GM18499 (cell line): ENCODE measurements around the gene CEP164.

Source experiments
- ATAC-seq: cut with Tn5 transposase; IDR thresholded peaks from one replicate; pipeline ENCODE4 v1.9.1; 2021; ENCODE audit warnings: moderate number of reproducible peaks; ENCODE audit not compliant: insufficient read depth, unreplicated experiment

CEP164 gene

GRCh38 chr11:117457031-117457785 is 129.6 kb downstream of the CEP164 start:
- no peak for ATAC-seq

- ATAC-seq = no peak
These were observed 130.2 kb downstream of the CEP164 start for GRCh38 chr11:117457835-117458234.

DNA sequence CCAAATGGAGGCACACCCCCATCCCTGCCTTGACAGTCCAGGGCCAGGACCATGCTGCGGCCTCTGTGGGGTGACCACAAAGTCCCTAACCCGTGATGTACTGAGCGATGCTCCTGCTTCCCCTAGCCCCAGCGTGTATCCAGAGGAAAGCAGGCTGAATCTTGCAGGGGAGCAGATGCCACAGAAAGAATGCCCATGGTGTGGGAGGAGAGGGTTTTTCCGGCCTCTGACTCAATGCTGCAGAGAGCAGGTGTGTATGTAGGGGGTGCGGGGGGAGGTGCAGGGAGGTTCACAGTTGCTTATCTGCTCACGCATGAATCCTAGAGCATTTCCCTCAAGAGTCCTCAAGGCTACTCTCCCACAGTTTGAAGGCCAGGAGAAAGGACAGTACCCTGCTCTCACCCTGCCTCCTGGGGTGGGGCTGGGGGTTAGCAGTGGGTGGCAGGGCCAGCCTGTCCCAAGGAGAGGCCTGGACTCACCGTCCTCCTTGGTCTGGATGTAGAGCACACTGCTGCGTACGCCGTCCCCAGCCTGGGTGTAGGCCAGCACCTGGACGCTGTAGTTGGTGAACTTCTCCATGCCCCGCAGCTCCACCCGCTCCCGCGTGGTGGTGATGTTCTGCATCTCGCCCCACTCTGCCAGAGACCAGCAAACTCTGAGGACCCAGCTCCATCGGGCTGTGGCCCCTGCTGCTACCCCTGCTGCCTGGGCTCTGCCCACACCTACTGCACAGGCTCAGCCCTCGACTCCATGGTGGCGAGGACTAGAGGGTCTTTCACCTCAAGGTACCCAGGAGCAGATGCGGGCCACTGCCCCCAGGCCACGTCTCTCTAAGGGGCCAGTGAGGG is 130.8 kb downstream of the CEP164 start:
- ATAC-seq = no peak

DNA sequence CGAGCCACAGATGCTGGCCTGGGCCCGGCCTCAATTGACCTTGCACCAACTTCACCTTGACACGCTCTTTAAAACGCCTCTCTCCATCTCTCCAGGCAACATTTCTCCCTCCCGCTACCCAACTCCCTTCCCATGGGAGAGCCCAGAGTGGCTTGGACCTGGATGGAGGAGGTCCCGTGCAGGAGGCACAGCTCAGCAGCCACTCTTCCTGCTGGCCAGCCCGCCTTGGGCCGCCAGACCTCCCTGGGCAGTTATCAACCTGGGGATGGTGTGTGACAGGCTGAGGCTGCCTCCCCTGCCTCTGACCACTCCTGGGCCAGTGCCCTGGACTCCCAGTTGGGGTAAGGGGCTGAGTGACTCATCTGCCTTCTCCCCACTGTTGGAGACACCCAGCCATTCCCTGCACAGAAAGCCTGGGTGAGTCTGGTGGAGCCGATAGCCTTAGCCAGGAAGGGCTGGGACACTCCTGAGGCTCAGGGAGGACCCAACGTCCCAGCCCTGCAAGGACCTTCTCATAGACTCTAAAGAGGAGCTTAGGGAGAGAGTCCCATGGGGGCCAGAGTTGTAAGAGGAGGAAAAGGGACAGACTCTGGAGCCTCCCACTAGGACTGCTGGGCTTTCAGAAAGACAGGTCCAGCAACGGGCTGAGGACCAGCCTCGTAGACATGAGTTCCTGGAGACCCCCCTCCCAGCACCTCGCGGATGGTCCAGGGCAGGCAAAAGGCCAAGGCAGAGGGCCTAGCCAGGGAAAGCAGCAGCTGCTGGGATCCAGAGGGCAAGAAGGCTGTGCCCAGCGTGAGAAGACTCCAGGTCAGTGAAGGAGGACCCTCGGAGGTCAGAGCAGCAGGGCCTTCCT is 131.7 kb downstream of the CEP164 start:
- ATAC-seq = no peak

DNA sequence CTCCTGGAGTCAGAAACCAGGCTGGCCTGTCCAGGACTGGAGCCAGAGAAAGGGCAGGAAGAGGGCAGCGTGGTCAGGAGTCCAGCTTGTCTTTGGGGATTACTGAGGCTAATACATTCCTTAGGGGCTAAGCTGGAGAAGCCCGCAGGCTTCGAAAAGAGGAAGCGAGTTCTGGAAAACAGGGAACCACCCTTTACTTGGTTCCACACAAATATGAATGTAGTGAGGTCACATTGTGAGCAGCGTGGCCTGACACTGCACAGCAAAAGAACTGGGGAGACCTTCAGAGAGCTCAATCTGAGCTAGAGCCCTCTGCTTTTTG is 132.3 kb downstream of the CEP164 start:
- no peak for ATAC-seq

GRCh38 chr11:117461396-117462182 is 133.9 kb downstream of the CEP164 start:
- no peak for ATAC-seq

DNA sequence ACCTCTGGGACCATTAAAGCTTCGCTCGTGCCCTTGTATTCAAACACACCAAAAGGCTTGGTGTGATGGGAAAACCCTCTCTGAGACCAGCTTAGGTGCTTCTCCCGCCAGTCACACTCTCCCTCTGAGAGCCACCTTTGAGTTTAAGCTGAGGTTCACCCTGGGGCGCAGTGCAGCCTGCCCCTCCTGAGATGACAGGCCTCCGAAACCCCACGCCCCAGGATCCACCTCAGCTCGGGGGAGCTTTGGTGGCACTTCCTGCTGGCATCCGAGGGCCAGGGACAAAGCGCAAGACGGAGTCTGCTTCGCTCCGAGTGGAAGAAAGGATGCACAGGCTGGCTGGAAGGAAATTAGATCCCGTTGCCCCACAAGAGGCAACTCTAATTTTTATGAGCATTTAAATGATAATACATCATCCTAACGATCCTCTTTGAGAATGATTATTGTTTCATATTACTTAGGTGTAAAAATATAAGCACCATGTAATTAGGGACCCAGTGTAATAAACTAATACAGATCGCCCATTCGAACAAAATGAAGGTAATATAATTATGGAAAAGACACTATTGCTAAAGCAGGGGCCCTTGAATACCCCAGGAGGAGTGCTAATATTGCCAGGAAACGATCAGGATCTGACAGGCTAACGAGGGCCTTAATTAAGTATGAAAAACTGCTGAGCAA is 134.7 kb downstream of the CEP164 start:
- no peak for ATAC-seq

- ATAC-seq = no peak
These were observed 135.2 kb downstream of the CEP164 start for GRCh38 chr11:117462864-117463247.
